NCI-H2227 (cell line): ENCODE measurements around the gene TXNRD1.
A peak's percentile ranks its signal among the peaks of the same experiment; 100 is the strongest.
"Not testable (repeated sequence)": the region's sequence is repeated elsewhere in the genome, so short reads cannot be mapped to it uniquely, and the experiment has no call there.

Source experiments
- DNase-seq: peaks from one replicate; lab custom pipeline; 2025; ENCODE audit not compliant: unreplicated experiment; lab: John Stamatoyannopoulos, UW

TXNRD1 gene

DNA sequence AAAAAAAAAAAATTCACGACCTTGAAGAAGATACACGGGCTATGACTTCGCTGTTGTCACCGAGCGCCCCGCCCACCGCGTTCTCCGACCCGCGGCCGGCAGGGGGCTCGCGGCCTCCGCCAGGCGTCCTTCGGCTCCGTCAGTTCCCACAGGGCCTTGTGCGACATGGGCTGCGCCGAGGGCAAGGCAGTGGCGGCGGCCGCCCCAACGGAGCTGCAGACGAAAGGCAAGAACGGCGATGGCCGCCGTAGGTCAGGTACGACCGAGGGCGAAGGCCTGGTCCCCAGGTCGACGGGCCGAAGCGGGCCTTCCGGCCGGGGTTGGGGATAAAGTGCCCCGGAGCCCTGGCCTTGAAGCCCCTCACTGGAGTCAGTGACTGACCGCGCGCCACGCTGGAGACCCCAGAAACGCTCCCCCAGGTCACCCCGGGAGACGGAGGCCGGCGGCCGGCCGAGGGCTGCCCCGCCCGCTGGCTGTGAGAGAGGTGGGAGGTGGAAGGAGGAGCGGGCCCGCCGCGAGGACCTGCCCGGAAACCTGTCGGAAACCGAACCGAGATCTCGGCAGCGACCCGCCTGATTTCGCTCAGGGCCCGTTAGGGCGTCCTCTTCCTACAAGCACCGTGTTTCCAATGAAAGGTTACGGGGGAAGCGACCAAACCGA, at the start of gene TXNRD1:
Gene TXNRD1, plus strand, starts transcription at position 142 of the 660 bp plus-strand sequence. Its CDS starts 24 bp downstream, at position 166.
- DNase-seq = no peak

DNA sequence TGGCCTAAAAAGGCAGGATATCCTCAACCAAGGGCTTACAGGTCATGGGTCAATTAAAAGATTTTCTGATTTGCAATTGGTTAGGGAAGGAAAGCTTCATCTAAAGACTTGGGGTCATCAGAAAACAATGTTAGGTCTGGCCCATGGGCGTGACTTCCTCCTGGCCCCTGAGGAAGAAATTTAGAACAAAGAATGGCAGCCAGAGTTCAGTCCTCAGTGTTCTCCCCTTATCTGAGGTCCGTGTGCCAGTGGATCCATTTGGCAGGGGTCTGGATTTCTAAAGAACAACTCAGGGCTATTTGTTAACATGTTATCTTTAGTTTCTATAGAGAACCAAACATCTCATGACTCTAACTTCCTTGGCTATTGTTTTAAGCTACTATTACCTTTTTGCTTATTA, 49.8 kb upstream of the TXNRD1 start:
- DNase-seq = no peak

DNA sequence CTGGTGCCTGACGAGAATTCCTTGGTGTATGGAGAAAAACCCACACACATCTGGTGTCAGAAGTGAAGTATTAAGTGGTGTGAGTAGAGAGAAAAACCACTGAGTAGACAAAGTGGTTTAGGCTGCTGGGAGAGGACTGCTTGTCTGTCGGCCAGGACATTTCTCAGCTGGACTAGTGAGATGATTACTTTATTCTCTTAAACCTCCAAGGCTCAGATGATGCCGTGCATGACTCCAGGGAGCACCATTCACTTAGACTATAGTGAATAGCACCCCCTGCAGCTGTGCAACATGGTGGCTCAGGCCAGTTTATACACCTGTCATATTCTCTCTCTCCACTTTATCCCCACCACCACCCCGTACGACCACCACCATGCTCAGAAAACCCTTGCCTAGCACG, 49.1 kb upstream of the TXNRD1 start:
- no peak for DNase-seq

- no peak for DNase-seq
Observed at GRCh38 chr12:104167519-104168458, 47.8 kb upstream of the TXNRD1 start.

DNA sequence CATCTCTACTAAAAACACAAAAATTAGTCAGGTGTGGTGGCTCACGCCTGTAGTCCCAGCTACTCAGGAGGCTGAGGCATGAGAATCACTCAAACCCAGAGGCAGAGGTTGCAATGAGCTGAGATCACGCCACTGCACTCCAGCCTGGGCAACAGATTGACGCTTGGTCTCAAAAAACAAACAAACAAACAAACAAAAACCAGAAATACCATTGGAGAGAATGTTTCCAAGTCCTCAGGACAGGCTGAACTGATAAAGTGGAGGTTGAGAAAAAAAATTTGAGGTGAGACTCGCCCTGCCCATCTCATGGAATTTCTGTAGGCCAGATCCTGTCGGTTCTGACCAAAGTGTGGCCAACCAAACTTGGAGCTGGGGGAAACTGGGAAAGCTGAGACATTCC, 47.0 kb upstream of the TXNRD1 start:
- no peak for DNase-seq

DNA sequence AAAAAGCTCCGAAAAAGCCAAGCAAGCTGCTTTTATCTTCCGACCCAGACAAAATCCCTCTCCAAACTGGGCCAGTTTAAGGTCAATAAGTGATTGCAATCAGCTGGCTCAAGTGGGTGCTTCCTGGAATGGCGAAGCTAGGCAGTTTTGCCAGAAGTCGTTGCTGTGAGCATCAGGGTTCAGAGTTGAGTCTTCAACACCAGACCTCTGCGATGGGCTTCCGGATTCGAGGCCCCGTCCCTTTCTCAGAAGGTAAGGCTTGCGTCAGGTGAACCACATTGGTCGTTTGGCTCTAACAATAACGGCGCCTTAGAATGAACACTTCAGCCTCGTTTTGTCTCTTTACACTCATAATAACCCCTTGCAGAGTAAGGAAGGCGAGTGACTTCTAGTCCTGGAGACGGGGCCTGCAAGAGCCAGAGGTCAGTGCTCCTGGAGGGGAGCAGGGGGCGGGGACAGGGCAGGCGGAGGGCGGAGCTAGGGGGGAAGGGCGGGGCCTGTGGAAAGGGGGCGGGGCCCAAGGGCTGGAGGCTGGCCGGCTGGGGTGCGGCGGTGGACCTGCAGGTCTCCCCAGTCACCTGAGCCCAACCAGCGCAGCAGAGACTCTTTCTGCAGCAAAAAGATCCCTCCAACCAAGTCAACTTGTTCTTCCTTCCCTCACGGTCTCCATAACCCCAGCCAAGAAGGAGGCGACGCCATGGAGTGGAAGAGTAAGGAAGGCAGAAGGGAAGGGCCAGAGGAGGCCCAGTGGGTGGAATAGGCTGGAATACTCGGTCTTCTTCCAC, 43.6 kb upstream of the TXNRD1 start:
- peak; percentile 39 for DNase-seq

DNA sequence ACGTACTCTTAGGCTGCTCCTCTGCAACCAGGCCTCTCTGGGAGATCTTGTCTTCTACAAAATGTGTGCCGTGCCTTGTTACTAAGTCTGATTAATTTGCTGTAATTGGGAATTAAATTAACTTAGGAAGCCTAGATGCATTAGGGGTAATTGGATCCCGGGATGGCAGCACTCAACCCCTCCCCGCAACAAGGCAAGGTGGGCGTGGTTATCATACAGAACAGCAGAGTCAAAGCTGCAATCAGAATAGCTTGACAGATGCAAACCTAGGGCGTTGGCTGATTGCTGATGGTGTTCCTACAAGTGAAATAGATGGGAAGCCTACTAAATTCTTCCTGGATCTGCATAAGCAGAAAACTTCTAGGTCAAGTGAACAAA, 43.0 kb upstream of the TXNRD1 start:
- DNase-seq = no peak

- DNase-seq = not testable (repeated sequence)
Observed at GRCh38 chr12:104173804-104174203, 41.8 kb upstream of the TXNRD1 start.

DNA sequence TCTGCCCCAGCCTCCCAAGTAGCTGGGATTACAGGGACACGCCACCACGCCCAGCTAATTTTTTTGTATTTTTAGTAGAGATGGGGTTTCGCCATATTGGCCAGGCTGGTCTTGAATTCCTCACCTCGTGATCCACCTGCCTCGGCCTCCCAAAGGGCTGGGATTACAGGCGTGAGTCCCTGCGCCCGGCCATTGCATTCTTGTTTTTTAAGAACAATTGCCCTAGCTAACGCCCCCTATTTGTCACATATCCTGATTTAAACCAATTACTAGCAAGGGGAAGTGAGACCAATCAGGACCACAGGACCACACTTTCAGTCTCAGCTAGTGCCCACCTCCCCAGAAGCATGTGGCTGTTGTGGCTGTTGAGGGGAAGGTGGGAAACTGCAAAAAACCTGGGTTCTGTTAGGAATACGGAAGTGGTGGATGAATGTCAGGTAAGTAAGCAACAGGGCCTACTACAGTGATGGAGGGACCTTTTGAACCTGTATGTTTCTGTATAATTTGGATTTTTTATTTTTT, 39.8 kb upstream of the TXNRD1 start:
- DNase-seq = no peak

- no peak for DNase-seq
Observed at GRCh38 chr12:104177336-104177662, 38.3 kb upstream of the TXNRD1 start.

GRCh38 chr12:104177663-104178501, 37.7 kb upstream of the TXNRD1 start:
- no peak for DNase-seq

- no peak for DNase-seq
Observed at GRCh38 chr12:104180374-104180773, 35.2 kb upstream of the TXNRD1 start.

GRCh38 chr12:104181313-104181712, 34.3 kb upstream of the TXNRD1 start:
- no peak for DNase-seq

- no peak for DNase-seq
Observed at GRCh38 chr12:104182144-104182543, 33.4 kb upstream of the TXNRD1 start.

GRCh38 chr12:104182621-104183378, 32.8 kb upstream of the TXNRD1 start:
- DNase-seq = no peak

DNA sequence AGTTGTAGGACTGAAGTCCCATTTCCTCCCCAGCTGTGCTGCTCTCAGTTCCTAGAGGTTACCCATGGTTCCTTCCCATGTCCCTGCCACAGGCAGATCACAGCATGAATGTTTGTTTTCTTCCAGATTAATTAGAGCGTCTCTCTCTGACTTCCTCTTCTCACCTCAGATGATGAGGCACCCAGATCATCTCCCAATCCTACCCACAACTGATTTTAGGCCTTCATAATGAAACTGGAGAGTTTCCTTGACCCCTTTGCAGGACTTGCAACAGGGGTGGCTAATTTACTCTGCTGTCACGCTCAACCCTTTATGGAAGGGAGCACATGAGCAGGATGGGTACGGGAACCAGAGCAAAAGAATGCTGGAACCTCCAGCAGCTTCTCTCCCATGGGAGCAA, 32.1 kb upstream of the TXNRD1 start:
- DNase-seq = no peak

GRCh38 chr12:104187446-104188155, 28.0 kb upstream of the TXNRD1 start:
- DNase-seq = no peak

DNA sequence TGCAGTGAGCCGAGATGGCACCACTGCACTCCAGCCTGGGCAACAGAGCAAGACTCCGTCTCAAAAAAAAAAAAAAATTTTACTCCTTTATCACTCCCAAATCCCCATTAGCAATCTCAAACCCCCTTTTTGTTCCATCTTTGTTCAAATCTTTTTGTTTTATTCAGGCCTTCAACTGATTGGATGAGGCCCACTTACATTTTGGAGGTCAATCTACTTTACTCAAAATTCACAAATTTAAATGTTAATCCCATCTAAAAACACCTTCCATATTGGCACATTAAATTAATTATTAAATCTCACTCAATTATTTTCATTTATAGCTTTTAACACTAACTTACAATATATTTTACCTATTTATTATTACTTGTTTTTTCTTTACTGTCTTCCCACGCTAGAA, 27.0 kb upstream of the TXNRD1 start:
- no peak for DNase-seq

DNA sequence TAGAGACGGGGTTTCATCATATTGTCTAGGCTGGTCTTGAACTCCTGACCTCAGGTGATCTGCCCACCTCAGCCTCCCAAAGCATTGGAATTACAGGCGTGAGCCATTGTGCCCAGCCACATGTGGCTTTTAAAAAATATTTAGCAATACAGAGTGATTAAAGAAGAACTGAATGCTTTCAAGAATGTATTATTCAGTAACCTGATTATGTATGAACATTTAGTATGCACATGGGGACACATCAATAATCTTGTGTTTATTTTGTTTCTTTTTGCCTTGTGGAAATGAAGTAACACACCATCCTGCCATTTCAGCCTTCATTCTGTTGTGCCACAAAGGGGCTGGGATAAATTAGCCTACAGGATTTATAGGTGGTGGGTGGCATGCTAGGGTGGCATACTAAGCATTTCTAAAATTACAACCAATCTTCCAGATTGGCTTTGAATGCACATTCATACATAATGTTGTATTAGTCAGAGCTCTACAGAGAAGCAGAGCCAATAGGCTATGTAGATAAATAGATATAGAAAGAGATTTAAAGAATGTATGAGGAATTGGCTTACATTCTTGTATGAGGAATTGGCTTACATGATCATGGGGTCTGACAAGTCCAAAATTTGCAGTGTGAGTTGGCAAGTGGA, 25.5 kb upstream of the TXNRD1 start:
- no peak for DNase-seq
